GM21576 (cell line): Measurements from ENCODE around the gene IQCH.

Experiments
- ATAC-seq: cut with Tn5 transposase; IDR thresholded peaks from one replicate; pipeline ENCODE4 v1.9.1; 2021; ENCODE audit warnings: mild to moderate bottlenecking, moderate library complexity; ENCODE audit not compliant: unreplicated experiment

IQCH gene

GRCh38 chr15:67296684-67297083 is 42.1 kb downstream of the IQCH start:
- ATAC-seq, result no peak

DNA sequence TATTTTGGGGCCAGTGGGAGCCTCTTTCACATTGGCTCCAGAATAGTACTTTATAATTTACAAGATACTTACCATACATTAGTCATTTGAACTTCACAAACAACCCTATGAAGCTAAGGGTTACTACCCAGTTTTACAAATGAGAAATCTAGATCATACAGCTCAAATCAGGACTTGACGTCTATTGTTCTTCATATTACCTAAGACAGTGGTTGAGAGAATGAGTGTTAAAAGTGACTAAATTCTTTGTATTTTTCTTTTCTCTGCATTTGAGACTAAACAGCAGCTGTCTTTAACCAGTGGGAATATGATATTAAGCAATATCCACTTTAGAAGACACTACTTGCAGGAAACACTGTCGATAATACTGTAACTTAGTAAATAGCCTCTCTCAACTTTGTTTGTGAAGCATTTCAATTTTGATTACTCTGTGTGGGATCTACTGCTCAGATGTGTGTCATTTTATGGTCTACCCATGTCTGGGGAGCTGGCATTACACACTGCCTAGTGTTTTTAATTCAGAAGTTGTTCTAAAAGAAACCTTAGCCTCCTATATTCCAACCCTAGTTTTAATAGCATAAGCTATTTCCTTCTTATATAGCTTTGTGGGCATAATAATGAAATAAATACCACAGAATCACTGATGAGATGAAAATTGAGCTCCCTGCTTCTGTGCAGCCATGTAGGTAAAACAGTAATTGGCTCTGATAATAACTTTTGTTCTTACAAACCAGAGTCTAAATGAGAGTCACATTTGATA is 45.9 kb downstream of the IQCH start:
- ATAC-seq, result no peak

DNA sequence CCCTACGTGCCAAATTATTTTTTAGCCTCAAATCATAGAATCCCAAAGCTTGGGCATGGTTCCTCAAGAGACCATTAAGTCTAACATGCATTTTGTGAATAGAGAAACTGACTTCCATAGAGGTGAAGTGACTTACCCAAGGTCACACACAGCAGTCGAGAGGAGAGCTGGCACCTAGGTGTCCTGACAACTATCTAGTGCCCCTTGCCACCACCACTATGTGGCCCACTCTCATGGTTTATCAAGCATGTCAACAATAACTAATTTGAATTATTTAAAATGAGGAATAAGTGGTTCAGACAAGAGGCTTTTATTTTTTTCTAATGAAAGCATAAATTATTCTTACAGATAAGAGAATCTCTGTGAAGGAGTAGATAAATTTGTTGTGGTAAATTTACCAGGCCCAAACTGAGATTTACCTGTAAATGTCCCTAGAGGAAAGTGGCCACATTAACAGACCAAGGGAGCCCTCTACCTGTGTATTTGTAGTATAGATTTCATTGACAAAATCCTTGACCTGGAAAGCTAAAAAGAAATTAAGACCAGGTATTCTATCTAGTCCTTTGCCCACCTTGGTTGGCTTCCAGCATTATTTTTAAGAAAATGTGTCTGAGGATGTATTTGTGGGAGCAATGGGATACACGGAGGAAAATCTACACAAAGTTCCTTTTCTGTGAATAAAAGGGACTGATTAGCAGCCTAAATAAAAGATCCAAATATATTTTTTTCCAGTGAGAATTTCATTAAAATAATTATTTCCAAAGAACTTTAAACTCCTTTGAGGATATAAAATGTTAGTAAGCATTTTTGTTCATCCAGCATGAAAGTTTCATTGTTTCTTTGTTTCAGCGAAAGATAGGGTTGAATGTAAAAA is 49.1 kb downstream of the IQCH start:
- no peak for ATAC-seq

GRCh38 chr15:67304778-67305177 is 50.2 kb downstream of the IQCH start:
- no peak for ATAC-seq

DNA sequence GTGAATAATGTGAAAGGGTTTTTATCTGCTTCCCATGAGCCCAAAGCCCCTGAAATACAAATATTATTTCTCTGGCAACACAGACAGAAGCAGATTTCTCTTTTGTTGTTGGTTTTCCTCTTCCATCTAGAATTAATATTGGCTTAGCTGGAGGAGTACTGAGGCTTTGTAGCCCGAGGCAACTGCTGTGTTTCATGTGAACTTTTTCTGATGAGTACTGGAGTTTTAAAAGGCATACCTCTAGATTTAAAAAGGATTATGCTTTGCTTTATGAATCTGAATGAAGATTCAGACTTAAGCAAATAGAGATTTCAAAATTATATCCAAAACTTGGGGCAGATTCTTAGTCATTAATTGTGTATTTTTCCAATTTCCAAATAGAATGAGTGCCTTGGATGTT is 50.9 kb downstream of the IQCH start:
- no peak for ATAC-seq

DNA sequence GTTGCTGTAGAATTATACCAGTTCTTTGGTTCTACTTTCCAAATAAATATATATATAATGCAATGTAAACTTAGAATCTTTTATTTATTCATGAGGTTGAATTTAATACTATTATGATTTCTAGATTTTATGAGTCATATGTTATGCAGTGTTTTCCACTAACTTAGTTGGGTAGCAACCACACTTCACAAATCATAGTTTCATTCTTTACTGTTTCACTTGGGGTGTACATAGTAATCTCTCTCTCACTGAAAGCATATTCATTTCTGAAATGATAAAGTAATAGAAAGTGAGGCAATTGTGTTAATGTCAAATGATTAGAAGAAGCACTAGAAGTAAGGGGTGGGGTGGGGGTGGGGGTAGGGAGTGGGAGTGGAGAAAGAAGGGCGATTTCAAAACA is 52.6 kb downstream of the IQCH start:
- no peak for ATAC-seq

- no peak for ATAC-seq
Measured at GRCh38 chr15:67307889-67308597, 53.5 kb downstream of the IQCH start.

DNA sequence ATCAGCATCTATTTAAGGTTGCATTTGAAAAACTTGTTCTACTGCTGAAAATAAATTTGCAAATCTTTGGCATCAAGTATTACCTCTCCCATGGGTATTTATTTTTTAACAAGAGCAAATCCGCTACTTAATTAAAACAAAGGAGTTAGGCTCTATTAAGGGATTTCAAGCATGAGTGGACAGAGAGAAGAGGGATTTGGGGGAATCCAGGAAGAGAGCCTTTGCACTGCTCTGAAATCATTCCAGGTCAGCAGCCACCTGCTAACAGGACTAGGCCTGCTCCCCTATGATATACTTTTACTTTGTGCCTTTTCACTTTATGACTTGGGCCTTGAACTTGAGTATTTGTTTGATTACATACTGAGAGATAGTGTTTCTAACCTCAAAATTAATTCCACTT is 57.1 kb downstream of the IQCH start:
- no peak for ATAC-seq

DNA sequence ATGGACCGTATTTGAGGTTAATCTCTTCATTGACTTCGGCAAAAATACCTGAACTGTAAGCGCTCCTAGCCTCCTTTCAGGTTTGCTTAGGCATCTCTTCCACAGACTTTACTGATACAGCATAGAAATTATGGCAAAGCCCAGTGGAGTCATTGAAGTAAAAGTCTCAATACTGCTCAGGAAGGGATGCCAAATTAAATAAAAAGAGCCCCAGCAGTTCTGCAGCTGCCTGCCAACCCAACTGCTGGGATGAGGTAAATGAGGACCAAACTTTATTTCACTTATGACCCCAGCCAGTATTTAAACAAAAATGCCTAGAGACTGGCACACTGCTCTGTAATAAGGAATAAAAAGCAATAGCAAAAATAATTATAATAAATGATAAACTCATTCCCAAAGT is 65.4 kb downstream of the IQCH start:
- ATAC-seq, result no peak

DNA sequence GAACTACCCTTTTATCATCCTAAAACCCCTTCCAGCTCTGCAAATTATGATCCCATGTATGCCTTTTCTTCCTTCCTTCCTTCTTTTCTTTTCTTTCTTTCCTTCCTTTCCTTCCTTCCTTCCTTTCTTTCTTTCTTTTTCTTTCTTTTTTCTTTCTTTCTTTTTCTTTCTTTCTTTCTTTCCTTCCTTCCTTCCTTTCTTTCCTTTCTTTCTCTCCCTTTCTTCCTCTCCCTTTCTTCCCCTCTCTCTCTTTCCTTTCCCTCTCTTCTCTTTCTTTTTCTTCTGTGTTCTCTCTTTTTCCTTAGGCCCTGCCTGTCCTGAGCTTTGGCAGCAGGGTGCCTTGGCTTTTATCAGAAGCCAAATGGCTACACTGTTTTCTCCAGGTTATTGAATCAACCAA is 66.8 kb downstream of the IQCH start:
- no peak for ATAC-seq

DNA sequence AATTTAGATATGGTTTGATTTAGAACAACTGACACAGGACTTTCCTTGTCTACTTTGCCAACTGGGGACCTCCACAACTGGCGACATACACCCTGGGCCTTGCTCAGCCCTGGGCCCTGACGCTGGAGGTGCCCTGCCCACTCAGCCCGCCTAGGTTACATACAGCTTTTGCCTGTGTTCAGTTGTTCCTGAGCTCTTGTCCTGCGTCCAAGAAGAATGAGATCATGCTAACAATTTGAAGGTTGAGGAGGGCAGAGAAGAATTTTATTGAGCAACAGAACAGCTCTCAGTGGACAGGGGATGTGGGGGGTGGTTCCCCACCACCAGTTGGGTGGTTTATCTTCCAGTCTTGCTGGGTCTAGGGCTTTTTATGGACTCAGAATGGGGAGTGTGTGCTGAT is 67.9 kb downstream of the IQCH start:
- no peak for ATAC-seq

GRCh38 chr15:67327312-67327711 is 72.7 kb downstream of the IQCH start:
- no peak for ATAC-seq

DNA sequence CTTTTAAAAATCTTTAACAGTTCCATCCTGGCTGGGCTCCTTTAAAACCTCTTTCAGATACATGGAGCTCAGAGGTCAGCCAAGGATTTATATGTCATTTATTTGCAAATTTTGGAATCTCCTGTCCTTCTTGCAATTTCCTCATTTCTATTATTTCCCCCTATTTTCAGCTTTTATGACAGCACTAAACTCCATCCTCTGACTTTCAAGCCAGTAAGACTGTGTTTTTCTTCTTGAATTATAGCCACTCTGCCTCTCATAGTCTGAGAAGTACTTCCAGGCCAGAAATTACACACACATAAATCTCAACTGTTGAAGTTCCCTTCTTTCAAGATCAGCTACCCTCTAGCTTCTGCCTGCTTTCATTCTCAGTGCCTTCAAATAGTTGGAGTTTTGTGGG is 73.2 kb downstream of the IQCH start:
- no peak for ATAC-seq

DNA sequence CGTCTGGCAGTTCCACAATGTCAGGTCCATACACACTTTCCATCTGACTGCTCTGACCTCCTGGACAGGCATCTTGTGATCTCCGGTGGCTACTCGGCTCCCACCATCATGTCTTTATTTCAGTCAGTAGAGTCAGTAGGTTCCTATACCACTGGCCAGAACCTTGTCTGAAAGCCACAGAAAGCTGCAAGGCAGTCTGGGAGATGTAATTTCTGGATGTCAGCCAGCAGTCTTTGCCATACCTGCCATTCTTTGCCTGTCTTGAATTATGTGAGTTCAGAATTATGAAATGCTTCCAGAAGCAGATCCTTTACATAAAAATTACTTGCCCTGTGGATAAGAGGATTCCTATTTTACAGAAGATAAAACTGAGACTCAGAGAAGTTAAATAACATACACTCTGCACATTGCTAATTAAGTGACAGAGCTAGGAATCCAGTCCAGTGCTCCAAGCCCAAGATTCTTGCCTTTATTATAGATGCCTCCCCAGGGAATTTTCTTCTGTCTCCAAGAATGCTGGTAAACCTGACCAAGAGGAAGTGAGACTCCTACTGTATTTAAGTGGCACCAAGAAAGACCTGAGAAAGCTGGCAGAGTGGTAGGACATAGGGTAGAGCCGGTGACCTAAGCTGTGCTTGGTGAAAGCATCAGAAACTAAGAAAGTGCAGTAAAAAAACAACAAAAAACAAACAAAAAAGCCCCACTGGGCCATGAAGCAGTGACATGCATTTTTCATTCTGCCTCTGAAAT is 75.6 kb downstream of the IQCH start:
- ATAC-seq, result no peak

DNA sequence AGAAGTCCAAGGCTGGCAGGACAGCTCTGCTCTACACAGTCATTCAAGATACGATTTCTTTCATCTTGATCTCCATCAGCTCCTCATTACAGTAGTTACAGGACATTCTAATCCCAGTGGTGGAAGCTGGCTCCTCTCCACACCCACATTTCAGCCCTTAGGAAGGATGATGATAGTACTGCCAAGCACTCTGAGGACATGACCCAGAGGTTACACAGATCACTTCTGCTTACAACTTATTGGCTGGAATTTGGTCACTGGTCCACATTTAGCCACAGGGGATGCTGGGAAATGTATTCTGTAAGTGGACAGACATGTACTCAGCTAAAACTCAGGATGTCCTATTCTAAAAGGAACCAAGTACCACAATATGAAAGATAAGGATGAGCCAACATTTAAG is 77.1 kb downstream of the IQCH start:
- no peak for ATAC-seq

- ATAC-seq, result no peak
Measured at GRCh38 chr15:67335026-67335425, 80.4 kb downstream of the IQCH start.

- no peak for ATAC-seq
Measured at GRCh38 chr15:67335534-67336222, 81.1 kb downstream of the IQCH start.

DNA sequence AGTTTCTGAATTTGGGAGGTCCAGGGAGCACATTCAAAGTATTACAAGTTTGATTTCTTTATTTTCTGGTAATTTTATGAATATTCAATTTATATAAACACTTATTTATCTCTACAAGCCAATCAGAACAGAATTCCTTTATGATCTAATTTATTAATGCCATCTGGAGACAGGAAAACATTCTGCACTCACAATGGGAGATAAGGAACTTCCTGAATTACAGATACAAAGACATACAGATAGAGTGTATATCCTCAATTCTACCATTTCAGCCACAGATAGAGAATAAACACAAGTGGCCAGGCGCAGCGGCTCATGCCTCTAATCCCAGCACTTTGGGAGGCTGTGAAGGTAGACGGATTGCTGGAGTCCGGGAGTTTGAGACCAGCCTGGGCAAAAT is 86.0 kb downstream of the IQCH start:
- no peak for ATAC-seq

DNA sequence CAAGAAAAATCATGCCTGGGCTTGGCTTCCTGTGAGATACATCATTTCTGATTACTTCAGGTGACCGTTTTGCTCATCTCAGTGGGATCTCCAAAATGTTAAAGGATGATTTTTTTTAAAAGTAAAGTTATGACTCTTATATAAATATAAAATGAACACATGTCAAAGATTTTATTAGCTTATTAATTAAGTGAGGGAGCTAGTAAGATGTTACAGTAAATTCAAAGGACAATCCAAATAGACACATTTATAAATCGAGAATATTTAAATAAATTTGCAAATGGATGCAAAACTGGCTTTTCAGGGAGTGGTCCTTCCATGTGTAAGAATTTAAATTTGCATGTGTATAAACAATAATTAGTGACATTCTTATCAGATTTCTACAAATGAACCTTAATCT is 87.0 kb downstream of the IQCH start:
- ATAC-seq, result no peak

DNA sequence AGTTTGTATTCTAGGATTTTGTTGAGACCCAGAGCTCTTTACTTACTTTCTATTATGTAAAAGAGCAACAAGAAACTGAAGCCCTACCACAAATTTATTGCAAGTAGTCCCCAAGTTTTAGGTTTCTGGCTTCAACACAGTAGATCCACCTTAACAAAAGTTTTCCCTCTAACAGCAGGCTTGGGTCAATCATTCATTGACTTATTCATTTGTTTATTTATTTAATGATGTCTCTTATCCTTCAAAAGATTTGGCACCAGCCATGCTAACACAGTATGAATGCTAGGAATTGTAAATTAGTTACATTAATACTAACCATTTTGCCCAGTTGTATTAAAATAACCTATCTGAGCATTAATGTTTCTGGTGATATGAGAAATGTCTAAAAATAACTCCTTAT is 88.6 kb downstream of the IQCH start:
- no peak for ATAC-seq
